ENCODE results near the gene KRTAP10-7.

- TF ChIP-seq, protein P1, sequence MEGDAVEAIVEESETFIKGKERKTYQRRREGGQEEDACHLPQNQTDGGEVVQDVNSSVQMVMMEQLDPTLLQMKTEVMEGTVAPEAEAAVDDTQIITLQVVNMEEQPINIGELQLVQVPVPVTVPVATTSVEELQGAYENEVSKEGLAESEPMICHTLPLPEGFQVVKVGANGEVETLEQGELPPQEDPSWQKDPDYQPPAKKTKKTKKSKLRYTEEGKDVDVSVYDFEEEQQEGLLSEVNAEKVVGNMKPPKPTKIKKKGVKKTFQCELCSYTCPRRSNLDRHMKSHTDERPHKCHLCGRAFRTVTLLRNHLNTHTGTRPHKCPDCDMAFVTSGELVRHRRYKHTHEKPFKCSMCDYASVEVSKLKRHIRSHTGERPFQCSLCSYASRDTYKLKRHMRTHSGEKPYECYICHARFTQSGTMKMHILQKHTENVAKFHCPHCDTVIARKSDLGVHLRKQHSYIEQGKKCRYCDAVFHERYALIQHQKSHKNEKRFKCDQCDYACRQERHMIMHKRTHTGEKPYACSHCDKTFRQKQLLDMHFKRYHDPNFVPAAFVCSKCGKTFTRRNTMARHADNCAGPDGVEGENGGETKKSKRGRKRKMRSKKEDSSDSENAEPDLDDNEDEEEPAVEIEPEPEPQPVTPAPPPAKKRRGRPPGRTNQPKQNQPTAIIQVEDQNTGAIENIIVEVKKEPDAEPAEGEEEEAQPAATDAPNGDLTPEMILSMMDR (conservative IDR thresholded peaks at IDR 0.05 in 1 of 2, IDR thresholded peaks at IDR 0.05 in 1 of 2; ENCODE audit: low read depth in 1 of 2, low read length in 2 of 2) = no peak
- no peak for TF ChIP-seq EZH2 (IDR thresholded peaks at IDR 0.05; ENCODE audit: low read length, missing control alignments)
Measured at GRCh38 chr21:44613386-44614155, 13.2 kb downstream of the KRTAP10-7 start.
